BLaER1 (cell line): ENCODE results near the gene RBFA.

Experiments
- H3K27ac ChIP-seq: shearing (Covaris generic); formaldehyde crosslinking; 2 replicates; pipeline ENCODE4 v1.8.1; 2022
- H3K27me3 ChIP-seq: shearing (Covaris generic); formaldehyde crosslinking; 2 replicates; pipeline ENCODE4 v1.8.1; 2022
- H3K36me3 ChIP-seq: shearing (Covaris generic); formaldehyde crosslinking; 2 replicates; pipeline ENCODE4 v1.8.1; 2022
- H3K4me1 ChIP-seq: shearing (Covaris generic); formaldehyde crosslinking; 2 replicates; pipeline ENCODE4 v1.8.1; 2022
- H3K4me2 ChIP-seq: shearing (Covaris generic); formaldehyde crosslinking; 2 replicates; pipeline ENCODE4 v1.8.1; 2022
- H3K4me3 ChIP-seq: shearing (Covaris generic); formaldehyde crosslinking; 2 replicates; pipeline ENCODE4 v1.8.1; 2022
- H3K9ac ChIP-seq: shearing (Covaris generic); formaldehyde crosslinking; 2 replicates; pipeline ENCODE4 v1.8.1; 2022
- H3K9me3 ChIP-seq: shearing (Covaris generic); formaldehyde crosslinking; 2 replicates; pipeline ENCODE4 v1.8.1; 2022
- H4K20me1 ChIP-seq: shearing (Covaris generic); formaldehyde crosslinking; 2 replicates; pipeline ENCODE4 v1.8.1; 2022
- Cebpa-rat ChIP-seq: shearing (Covaris generic); IDR thresholded peaks from 2 replicates; pipeline ENCODE4 v1.8.1; 2022

RBFA gene

DNA sequence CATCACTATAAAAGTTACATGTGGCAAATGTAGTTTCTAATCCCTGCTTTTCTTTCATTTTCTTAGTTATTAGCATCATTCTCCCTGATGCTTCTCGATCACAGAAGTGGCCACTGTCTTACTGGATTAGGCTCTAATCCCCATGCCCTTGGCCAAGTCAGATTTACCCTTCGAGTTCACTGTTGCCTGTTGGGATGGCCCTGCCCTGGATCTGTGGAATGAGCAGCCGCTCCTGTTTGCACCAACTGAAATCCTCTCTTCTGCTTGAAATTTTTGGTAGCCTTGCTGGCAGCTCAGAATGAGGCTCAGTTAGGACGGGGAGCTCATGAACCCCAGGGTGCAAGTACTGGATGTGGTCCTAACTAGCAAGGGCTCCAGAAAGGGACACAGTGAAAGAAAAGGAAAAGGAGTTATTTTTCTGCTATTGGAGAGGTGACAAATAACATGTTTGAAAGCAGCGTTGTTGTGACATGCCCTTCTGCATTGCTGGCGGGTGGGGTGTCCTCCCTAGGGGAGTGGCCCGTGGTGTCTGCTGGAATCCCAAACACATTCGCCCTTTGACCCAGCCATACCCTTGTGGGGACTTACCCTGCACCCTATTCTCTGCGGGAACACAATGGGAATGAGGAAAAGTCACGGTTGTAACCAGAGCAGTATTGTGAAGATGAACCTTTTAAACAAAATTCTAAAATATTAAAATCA is 34.5 kb downstream of the RBFA start:
- no peak for TF ChIP-seq Cebpa-rat
- H3K4me3 ChIP-seq, result no peak overlapping the region
- peaks cover 2% of the 10 kb centered on the region; the same call in 1 of the 2 replicates for H3K9me3 ChIP-seq
- H4K20me1 ChIP-seq, result no peaks in the 10 kb centered on the region
- no peaks in the 10 kb centered on the region for H3K27me3 ChIP-seq
- no peak overlapping the region for H3K4me2 ChIP-seq
- no peak overlapping the region for H3K27ac ChIP-seq
- peaks cover 13% of the 10 kb centered on the region; the same call in 1 of the 2 replicates for H3K36me3 ChIP-seq
- H3K9ac ChIP-seq, result no peak overlapping the region
- H3K4me1 ChIP-seq, result no peaks in the 10 kb centered on the region

DNA sequence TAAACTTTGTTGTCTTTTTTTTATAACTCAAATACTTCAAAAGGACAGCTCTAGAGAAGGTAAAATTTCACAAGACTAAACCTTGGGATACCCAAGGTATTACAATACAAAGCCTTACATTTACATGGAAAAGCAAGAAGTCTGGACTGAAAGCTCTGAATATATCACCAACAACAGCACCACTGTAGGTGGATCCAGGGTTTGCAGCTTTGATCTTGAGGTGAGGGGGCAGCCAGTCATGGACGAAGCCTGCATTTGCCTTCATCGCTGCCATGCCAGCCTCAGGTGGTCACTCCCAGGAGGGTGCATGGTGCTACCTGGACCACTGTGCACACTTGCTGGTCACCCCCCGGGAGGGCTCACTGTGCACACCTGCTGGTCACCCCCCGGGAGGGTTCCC is 36.6 kb downstream of the RBFA start:
- H3K4me1 ChIP-seq, result no peaks in the 10 kb centered on the region
- H3K27ac ChIP-seq, result no peak overlapping the region
- no peak overlapping the region for H3K4me2 ChIP-seq
- H3K36me3 ChIP-seq, result peaks cover 12% of the 10 kb centered on the region; the same call in 1 of the 2 replicates
- no peaks in the 10 kb centered on the region; the same call in 1 of the 2 replicates for H3K9me3 ChIP-seq
- no peak overlapping the region for H3K9ac ChIP-seq
- no peaks in the 10 kb centered on the region for H4K20me1 ChIP-seq
- no peaks in the 10 kb centered on the region for H3K27me3 ChIP-seq
- H3K4me3 ChIP-seq, result no peak overlapping the region
- no peak for TF ChIP-seq Cebpa-rat

DNA sequence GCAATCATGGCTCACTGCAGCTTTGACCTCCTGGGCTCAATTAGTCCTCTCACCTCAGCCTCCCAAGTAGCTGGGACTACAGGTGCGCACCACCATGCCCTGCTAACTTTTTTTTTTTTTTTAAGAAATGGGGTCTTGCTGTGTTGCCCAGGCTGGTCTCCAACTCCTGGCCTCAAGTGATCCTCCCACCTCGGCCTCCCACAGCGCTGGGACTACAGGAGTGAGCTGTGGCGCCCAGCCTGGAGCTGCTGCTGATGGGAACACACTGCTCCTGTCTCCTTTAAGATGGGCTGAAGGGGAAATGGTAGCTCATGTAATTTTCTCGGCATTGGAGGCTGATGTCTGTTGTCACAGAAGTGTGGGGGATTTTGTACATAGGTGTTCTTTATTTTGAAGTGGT is 39.9 kb downstream of the RBFA start:
- Histone ChIP-seq H3K4me1 (no peaks in the 10 kb centered on the region), H3K36me3 (peaks cover 12% of the 10 kb centered on the region; the same call in 1 of the 2 replicates), H3K9ac (no peak overlapping the region), H3K27ac (no peak overlapping the region), H3K9me3 (no peaks in the 10 kb centered on the region; the same call in 1 of the 2 replicates), H3K27me3 (no peaks in the 10 kb centered on the region), H4K20me1 (no peaks in the 10 kb centered on the region), H3K4me3 (no peak overlapping the region), H3K4me2 (no peak overlapping the region)
- TF ChIP-seq Cebpa-rat, result no peak

DNA sequence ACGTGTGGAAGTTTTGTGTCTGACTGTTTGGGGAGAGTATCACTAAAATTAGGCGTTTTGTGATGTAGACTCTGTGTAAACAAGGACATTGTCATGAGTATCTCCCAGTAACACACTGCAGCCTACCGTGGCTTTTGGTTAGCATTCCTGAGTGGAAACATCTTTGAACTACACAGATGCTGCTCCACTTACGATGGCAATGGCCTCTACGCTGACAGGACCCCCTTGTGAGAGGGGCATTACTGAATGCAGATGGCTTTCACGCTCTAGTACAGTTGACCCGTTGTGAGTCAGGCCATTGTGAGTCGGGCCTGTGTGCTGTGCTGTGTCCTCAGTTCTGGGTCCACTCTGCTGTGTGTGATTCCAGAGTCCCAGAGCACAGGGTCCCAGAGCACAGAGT is 40.5 kb downstream of the RBFA start:
- Histone ChIP-seq H3K4me3 (no peak overlapping the region), H3K27ac (no peak overlapping the region), H3K9ac (no peak overlapping the region), H4K20me1 (no peaks in the 10 kb centered on the region), H3K4me1 (no peaks in the 10 kb centered on the region), H3K27me3 (no peaks in the 10 kb centered on the region), H3K9me3 (no peaks in the 10 kb centered on the region; the same call in 1 of the 2 replicates), H3K4me2 (no peak overlapping the region), H3K36me3 (peaks cover 12% of the 10 kb centered on the region; the same call in 1 of the 2 replicates)
- TF ChIP-seq Cebpa-rat, result no peak

DNA sequence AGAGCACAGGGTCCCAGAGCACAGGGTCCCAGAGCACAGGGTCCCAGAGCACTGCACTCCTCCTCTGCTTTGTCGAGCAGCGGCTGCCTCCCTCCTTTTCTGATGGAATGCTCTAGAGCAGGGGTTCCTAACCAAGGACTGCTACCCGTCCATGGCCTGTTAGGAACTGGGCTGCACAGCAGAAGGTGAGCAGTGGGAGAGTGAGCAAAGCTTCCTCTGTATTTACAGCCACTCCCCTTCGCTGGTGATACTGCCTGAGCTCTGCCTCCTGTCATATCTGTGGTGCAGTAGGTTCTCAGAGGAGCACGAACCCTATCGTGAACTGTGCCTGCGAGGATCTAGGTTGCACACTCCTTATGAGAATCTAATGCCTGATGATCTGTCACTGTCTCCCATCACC is 41.7 kb downstream of the RBFA start:
- H3K27ac ChIP-seq, result no peak overlapping the region
- H3K27me3 ChIP-seq, result no peaks in the 10 kb centered on the region
- H3K36me3 ChIP-seq, result peaks cover 9% of the 10 kb centered on the region; the same call in 1 of the 2 replicates
- no peak for TF ChIP-seq Cebpa-rat
- no peak overlapping the region for H3K4me3 ChIP-seq
- no peak overlapping the region for H3K4me2 ChIP-seq
- no peaks in the 10 kb centered on the region for H3K4me1 ChIP-seq
- no peak overlapping the region for H3K9ac ChIP-seq
- H4K20me1 ChIP-seq, result no peaks in the 10 kb centered on the region
- H3K9me3 ChIP-seq, result no peaks in the 10 kb centered on the region; the same call in 1 of the 2 replicates

DNA sequence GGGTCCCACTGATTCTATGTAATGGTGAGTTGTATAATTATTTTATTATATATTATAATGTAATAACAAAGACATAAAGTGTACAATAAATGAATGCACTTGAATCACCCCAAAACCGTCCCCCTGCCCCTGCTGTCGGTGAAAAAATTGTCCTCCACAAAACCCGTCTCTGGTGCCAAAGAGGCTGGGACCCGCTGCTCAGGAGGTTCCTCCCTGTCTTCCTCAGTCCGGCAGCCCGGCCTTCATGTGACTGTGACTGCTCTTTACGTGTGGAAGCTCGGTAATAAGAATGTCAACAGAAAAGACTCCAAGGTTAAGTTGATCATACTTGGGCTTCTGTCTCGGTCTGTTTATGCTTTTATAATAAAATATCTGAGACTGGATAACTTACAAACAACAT is 42.1 kb downstream of the RBFA start:
- no peaks in the 10 kb centered on the region for H3K27me3 ChIP-seq
- no peaks in the 10 kb centered on the region for H4K20me1 ChIP-seq
- no peak overlapping the region for H3K4me3 ChIP-seq
- peaks cover 7% of the 10 kb centered on the region; the same call in 1 of the 2 replicates for H3K36me3 ChIP-seq
- no peak for TF ChIP-seq Cebpa-rat
- H3K27ac ChIP-seq, result no peak overlapping the region
- no peaks in the 10 kb centered on the region for H3K4me1 ChIP-seq
- no peak overlapping the region for H3K4me2 ChIP-seq
- no peak overlapping the region for H3K9ac ChIP-seq
- no peaks in the 10 kb centered on the region; the same call in 1 of the 2 replicates for H3K9me3 ChIP-seq

DNA sequence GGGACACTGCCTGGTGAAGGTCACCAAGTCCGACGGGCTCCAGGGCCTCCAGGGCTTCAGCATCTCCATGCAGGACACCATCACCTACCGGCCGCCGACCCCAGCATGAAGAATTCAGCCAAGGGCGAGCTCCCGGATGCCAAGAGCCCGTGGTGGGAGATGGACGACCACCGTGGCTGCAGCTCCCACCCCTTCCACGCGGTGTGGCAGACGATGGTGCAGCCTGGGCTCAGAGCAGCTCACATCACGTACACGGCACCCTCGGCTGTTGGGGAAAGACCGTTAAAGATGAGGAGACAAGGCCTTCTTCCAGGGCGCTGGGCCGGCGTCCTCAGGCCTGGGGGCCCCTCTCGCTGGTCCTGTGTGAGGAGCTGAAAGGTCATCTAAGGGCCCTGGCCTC is 43.6 kb downstream of the RBFA start:
- Histone ChIP-seq H3K9me3 (peaks cover 6% of the 10 kb centered on the region), H3K9ac (no peak overlapping the region), H3K4me2 (no peak overlapping the region), H3K4me3 (no peak overlapping the region), H3K4me1 (no peaks in the 10 kb centered on the region), H3K27ac (no peak overlapping the region), H4K20me1 (no peaks in the 10 kb centered on the region), H3K27me3 (no peaks in the 10 kb centered on the region), H3K36me3 (peaks cover 7% of the 10 kb centered on the region; the same call in 1 of the 2 replicates)
- TF ChIP-seq Cebpa-rat, result no peak
